GM18507 (cell line): ENCODE measurements around the gene DCAF15.
"Not testable (repeated sequence)": the region's sequence is repeated elsewhere in the genome, so short reads cannot be mapped to it uniquely, and the experiment has no call there.

Experiments used
- DNase-seq: peaks from one replicate; pipeline ENCODE4 v3.0.0; 2011; ENCODE audit warnings: low read depth; ENCODE audit not compliant: insufficient read length; ENCODE audit errors: extremely low spot score
- FAIRE-seq: peaks from 2 replicates; lab custom pipeline; 2011; peaks lifted over from hg19 to GRCh38; lab: Jason Lieb, UNC

Gene DCAF15

GRCh38 chr19:13957051-13957450, 4.7 kb downstream of the DCAF15 start:
- no peak for FAIRE-seq
- DNase-seq = no peak

GRCh38 chr19:13958043-13958442, 5.7 kb downstream of the DCAF15 start:
- no peak for DNase-seq
- FAIRE-seq = no peak

GRCh38 chr19:13959141-13959961, 7.0 kb downstream of the DCAF15 start:
- FAIRE-seq = no peak

GRCh38 chr19:13959962-13960862, 7.9 kb downstream of the DCAF15 start:
- FAIRE-seq (no peak), DNase-seq (no peak)

More at GRCh38 chr19:13959141-13959961, 7.0 kb downstream of the DCAF15 start:
- DNase-seq = no peak

- no peak for DNase-seq
- FAIRE-seq = no peak
These were observed 8.8 kb downstream of the DCAF15 start for GRCh38 chr19:13960863-13961784.

- no peak for FAIRE-seq
- DNase-seq = no peak
These were observed 9.8 kb downstream of the DCAF15 start for GRCh38 chr19:13961826-13962698.

GRCh38 chr19:13962699-13963602, 10.6 kb downstream of the DCAF15 start:
- FAIRE-seq (no peak), DNase-seq (no peak)

GRCh38 chr19:13963603-13964105, 11.3 kb downstream of the DCAF15 start:
- DNase-seq (no peak), FAIRE-seq (no peak)

GRCh38 chr19:13964776-13965175, 12.5 kb downstream of the DCAF15 start:
- DNase-seq = no peak
- no peak for FAIRE-seq

GRCh38 chr19:13965377-13965896, 13.1 kb downstream of the DCAF15 start:
- DNase-seq (no peak), FAIRE-seq (no peak)

- FAIRE-seq = no peak
- DNase-seq = no peak
These were observed 13.8 kb downstream of the DCAF15 start for GRCh38 chr19:13965926-13966683.

GRCh38 chr19:13966684-13967128, 14.4 kb downstream of the DCAF15 start:
- no peak for DNase-seq
- FAIRE-seq = no peak

GRCh38 chr19:13967206-13967605, 14.9 kb downstream of the DCAF15 start:
- FAIRE-seq, DNase-seq: not testable (repeated sequence)

GRCh38 chr19:13968383-13968935, 16.1 kb downstream of the DCAF15 start:
- no peak for FAIRE-seq
- DNase-seq = no peak

GRCh38 chr19:13968999-13969398, 16.7 kb downstream of the DCAF15 start:
- FAIRE-seq (no peak), DNase-seq (no peak)

- DNase-seq (no peak), FAIRE-seq (no peak)
These were observed 17.6 kb downstream of the DCAF15 start for GRCh38 chr19:13969897-13970296.
